GM18909 (cell line): ENCODE data around the gene HK1.
A peak's percentile ranks its signal among the peaks of the same experiment; 100 is the strongest.
"Not testable (repeated sequence)": the region's sequence is repeated elsewhere in the genome, so short reads cannot be mapped to it uniquely, and the experiment has no call there.

Experiments
- ATAC-seq: cut with Tn5 transposase; IDR thresholded peaks from one replicate; pipeline ENCODE4 v1.9.1; 2021; ENCODE audit warnings: mild to moderate bottlenecking; ENCODE audit not compliant: unreplicated experiment, poor library complexity

HK1 gene

DNA sequence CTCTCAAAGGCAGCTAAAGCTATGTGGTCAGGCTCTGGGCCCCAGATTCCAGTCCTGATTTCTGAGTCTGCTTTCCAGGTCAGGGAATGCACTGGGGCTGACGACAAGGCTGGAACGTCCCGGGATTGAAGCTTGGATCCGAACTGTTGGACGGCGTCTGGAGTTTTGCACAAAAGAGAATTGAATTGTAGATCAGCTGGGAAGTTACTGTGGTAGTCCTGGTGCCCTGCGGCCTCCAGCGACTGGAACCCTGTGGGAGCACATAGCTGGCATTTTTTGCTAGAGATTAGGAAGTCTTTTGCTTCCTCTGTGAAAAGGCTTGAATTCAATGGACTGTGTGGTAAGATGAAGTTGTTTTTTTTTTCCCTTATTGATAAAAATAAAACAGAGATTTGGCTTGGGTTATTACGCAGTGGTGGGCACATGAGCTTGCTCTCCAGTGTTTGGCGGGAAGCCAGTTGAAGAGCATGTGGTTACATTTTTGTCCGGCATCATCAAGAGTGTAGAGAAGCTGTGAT lies at the start of gene HK1:
HK1 (plus strand) TSS at position 51 of the 518 bp plus-strand sequence.
- ATAC-seq, result no peak

DNA sequence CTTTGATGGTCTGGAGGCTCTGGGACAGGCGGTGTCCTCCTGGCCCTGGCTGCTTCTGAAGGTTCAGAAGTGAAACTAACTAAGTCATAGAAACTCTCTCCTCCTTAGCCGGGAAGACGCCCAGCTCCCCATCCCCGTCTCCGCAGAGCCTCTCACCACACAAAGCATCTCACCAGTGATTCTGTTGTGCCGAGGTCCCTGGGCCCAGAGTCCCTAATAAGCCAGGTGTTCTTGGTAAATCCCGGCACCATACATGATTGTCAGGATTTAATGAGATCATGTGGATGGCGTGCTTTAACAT lies 48.7 kb upstream of the HK1 start:
- no peak for ATAC-seq

DNA sequence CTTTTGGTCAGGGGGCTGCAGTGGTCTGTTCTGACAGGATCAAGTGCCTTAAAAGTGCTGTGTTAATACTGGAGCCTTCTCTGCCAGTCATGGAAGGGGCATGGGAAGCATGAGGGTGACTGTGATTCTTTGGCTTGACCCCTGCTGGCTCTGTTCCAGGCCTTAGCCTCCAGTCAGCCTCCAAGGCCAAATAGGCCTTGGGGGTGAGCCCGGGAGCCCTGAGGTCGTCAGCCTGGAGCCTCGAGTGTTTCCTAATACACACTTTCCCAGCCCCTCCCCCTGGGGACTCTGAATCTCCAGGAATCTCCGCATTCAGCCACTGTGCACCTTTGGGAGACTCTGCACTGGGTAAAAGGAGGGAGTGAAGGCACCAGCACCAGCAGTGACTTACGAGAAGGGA lies 48.2 kb upstream of the HK1 start:
- no peak for ATAC-seq

DNA sequence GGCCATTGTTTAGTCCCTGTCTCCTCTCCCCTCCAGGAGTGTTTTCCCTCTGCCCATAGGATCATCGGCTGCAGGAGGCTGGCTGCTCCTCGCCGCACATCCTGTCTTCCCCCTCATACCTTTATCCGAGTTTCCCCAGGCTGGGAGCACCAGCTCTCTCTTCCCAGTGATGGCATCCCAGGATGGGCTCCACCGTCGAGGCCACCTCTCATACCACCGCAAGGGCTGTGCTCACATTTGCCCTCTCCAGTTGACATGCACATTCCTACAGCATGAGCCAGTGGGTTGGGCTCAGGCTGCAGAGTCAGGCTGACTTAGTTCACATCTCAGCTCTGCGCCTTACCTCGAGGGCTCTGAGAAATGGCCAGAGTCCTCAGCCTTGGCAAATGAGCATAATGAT lies 46.0 kb upstream of the HK1 start:
- ATAC-seq, result no peak

DNA sequence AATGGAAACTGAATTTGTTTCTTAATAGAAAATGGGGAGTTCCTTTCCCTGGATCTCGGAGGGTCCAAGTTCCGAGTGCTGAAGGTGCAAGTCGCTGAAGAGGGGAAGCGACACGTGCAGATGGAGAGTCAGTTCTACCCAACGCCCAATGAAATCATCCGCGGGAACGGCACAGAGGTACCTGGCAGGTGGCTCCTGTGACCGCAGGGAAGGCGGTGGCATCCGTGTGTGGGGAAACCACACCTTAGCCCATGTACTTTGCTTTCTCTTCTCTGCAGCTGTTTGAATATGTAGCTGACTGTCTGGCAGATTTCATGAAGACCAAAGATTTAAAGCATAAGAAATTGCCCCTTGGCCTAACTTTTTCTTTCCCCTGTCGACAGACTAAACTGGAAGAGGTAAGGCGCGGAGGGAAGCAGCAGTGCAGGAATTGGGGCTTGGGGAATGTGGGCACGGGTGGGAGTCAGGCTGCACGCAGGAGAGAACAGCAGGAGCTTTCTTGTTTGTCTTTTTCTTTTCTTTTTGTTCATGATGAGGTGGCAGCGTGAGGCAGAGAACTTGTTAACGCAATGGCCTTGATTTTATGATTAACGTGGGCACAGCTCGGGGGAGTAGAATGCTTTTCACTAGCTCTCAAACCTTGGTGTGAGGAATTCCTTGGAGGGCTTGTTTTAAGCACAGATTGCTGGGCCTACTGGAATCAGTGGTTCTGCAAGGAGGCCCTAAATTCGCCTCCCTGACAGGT lies 45.4 kb upstream of the HK1 start:
- ATAC-seq, result no peak

DNA sequence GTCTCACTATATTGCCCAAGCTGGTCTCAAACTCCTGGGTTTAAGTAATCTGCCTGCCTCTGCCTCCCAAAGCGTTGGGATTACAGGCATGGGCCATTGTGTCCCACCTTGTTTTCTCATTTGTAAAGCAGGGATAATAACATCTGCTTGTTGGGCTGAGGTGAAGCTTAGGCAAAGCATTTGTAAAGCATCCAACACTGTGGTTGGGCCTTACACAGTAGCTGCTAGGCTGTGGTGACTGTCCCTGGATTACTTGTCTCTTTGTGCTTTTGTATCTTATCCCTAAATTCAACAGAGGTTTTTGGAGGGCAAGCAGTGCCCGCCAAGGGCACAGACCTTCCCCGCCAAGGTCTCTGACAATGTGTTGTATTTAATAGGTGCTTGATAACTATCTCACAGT lies 43.8 kb upstream of the HK1 start:
- ATAC-seq, result no peak

DNA sequence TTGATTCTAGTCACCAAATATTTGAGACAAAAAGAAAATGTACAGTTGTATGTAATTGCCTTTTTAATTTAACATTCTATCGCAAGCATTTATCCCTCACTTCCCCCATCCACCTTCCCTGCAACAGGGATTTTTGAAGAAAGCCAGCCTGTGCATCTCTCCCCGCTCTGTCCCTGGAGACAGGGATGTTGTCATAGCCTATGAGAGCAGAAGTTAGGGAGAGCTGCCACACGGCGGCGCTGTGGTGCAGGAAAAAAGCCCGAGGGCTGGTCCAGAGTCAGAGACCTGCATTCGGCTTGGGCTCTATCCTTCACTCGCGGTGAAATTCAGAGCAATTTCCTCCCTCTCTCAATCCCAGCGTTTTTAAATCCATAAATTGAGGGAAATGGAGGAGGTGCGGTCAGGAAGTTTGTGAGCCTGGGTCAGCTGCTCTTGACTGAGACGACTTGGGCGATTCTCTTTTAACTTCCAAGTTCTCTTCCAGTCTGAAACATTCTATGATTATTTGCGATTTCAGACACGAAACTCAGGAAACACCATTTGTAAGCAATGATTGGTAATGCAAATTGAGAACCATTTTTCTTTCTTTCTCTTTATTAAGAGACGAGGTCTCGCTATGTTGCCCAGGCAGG lies 40.7 kb upstream of the HK1 start:
- ATAC-seq, result peak; percentile 86

DNA sequence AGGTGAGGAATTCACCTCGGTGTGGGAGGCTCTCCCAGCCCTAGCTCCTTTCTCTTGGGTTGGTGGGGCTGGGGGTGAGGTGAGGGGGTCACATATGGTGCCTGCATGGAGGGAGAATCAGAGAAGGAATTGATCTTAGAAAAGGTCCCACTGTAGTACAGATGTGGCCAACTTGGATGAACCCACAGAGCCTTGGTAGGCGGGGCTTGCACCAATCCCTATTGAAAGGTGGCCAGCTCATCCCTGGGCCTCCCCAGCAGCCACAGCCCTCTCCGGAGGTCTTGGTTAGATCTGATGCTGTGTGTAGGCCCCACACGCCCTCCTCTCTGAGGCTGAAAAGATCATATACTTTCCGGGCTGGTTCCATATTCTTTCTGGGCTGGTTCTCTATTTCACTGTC lies 39.2 kb upstream of the HK1 start:
- ATAC-seq, result no peak

DNA sequence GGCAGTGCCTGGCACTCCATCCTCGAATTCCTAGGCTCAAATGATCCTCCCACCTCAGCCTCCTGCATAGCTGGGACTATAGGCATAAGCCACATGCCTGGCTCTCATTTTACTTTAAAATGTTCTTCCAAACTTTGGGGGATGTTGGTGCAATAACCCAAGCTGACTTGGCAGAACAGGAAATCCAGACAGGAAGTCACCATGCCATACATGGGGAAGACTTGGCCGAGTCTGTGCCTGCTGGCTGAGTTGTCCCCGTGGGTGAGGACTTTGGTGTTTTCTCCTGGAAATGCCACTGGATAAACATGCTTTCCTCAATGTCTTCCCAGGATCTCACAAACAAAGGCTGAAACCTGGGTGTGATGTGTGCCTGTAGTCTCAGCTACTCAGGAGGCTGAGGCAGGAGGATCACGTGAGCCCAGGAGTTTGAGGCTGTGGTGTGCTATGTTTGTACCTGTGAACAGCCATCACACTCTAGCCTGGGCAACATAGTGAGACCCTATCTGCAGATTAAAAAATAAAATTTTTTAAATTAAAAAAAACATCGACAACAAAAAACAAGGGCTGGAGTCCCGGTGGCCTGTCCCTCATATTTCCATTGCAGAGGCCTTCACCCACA lies 38.4 kb upstream of the HK1 start:
- ATAC-seq, result no peak

DNA sequence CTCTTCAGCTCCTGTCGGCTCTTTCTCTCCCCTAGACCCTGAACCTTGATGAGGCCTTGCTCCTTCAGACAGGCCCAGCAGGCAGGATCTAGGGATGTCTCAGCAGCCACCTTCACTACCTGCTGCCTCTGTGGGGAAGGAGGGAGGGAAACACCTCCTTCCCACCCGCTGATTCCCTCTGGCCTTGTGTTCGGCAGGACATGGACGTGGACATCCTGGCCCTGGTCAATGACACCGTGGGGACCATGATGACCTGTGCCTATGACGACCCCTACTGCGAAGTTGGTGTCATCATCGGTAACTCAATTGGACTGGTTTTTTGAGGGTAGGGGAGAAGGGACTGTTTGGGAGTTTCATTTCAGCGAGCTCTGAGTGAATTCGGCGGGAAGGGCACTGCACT lies 37.8 kb upstream of the HK1 start:
- no peak for ATAC-seq

DNA sequence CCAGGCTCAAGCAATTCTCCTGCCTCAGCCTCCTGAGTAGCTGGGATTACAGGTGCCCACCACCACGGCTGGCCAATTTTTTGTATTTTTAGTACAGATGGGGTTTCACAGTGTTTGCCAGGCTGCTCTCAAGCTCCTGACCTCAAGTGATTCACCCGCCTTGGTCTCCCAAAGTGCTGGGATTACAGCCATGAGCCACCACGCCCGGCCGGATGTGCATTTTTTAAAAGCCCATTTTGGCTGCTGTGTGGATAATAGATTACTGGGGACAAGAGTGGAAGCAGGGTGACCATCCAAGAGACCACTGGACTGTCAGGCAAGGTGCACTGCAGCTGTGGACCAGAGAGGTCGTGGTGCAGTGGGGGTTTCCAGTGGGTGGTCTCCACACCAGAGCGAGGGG lies 36.7 kb upstream of the HK1 start:
- no peak for ATAC-seq

DNA sequence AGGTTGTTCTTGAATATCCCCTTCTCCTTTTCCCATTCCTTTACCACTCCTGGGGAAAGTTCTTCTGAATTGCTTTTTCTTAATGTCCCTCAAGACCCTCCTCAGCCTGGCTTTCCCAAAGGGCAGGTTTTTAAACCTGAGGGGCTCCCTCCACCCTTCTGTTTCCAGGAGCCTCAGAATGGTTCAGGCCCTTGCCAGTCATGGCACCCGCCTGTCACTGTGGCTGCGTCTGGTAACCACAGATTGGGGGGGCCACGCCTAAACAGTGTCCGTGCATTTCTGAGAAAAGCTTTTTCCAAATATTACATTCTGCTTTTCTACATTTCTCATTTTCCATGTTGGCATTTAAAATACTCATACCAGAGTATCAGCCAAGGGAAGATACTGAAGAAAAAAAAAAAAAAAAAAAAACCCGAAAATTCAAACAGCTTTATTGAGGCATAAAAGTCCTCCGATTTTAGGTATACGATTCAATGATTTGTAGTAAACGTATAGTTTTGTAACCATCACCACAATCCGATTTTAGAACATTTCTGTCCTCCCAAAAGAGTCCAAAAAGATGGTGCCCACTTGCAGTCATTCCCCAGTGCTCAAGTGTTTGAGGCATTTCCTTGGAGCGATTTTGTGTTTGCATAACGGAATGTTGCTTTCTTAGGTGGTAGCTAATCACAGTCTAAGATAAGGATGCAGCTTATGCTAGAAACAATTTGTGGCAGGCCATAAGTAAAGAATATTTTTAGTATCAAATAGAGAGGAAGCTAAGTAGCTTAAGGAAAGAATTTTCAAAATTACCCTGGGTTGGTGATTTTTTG lies 36.0 kb upstream of the HK1 start:
- ATAC-seq, result no peak

DNA sequence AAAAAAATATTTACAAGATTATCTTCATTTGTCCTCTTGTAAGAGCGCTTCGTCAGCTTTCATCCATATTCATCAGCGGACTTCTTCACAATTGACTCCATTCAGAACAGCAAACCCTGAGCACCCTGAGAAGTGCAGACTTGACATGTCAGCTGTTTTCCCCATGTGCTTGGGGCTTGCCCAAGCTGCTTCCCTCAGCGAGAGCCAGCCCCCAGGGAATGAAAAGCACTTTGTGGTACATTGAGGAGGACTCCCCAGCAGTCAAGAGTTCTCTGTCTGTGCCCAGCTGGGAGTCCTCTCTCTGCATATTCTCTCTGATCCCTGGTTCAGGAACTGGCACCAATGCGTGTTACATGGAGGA lies 35.5 kb upstream of the HK1 start:
- ATAC-seq, result no peak

DNA sequence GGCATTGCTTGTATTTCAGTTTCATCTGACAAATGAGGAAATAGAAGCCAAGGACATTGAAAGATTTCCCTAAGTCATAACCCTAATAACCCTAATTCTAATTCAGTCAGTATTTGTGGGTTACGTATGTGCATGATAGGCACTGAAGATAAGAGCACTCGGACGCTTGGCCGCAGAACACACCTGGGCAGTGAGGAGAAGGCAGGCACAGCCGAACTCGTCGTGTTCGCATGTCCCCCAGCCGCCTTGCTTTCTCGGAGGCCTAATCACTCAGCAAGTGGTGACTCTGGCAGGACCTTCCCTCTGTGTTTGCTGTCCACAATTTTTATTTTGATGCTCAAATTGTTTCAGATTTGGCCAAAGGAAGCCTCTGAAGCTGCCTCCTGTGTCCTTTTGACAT lies 34.5 kb upstream of the HK1 start:
- ATAC-seq, result no peak

DNA sequence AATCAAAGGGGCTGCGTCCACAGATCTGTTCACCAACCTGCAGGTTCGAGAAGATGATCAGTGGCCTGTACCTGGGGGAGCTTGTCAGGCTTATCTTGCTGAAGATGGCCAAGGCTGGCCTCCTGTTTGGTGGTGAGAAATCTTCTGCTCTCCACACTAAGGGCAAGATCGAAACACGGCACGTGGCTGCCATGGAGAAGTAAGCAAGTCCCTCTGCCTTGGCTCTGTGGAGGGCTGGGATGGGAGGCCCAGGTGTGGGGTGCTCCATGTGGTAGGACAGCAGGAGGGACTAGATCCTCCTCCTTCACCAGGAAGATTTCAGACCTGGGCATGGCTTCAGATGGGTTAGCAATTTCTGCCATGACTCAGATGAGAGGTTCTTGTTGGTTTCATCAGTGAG lies 32.3 kb upstream of the HK1 start:
- no peak for ATAC-seq

DNA sequence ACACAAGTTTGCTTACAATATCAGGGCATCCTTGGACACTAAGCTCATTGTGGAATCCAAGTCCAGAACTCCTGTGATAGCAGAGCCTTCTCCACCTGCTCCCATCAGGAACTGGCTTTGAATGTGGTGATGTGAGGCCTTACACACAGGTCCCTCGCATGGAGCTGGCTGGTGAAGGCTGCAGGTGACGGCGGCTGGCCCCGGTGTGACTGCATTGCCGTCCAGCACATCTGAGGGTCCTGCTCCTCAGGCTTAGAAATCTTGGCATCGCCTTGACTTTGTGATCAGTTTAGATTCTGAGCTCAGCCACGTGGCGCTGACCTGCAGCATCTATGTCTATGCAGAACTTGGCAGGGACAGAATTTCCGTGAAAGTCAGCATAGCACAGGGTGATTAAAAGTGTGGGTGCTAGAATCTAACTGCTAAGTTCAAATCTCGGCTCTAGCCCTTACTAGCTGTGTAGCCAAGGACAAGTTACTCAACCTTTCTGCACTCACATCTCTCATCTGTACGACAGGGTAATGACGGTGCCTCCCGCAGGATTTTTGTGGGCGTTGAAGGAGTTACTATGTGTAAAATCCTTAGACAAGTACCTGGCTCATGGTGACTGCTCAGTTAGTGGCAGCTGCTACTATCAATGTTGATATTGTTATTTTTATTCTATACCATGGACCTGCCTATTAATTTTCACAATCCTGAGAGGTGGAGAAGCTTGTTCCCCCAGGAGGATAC lies 31.5 kb upstream of the HK1 start:
- no peak for ATAC-seq

DNA sequence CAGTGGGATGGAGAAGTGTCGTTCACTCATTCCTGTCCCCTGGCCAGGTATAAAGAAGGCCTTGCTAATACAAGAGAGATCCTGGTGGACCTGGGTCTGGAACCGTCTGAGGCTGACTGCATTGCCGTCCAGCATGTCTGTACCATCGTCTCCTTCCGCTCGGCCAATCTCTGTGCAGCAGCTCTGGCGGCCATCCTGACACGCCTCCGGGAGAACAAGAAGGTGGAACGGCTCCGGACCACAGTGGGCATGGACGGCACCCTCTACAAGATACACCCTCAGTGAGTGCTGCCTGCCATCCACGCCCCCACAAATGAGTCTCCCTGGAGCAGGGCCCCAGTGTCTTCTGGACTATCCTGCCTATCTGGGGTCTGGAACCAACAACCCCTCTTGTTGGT lies 31.0 kb upstream of the HK1 start:
- ATAC-seq, result no peak

DNA sequence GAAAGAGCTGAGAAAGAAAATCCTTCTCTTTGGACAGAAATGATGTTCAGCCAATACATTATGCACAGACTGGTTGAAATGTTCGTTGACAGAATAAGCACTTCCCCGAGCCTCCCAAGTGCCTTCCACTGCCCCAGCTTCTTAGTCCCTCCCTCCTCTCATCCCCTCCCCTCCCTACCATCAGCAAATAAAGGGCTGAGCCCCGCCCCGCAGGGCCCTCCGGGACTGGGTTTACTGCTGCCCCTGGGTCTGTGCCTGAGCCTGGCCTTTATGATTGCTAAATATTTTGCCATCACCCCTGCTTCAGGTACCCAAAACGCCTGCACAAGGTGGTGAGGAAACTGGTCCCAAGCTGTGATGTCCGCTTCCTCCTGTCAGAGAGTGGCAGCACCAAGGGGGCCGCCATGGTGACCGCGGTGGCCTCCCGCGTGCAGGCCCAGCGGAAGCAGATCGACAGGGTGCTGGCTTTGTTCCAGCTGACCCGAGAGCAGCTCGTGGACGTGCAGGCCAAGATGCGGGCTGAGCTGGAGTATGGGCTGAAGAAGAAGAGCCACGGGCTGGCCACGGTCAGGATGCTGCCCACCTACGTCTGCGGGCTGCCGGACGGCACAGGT lies 30.1 kb upstream of the HK1 start:
- ATAC-seq, result no peak

DNA sequence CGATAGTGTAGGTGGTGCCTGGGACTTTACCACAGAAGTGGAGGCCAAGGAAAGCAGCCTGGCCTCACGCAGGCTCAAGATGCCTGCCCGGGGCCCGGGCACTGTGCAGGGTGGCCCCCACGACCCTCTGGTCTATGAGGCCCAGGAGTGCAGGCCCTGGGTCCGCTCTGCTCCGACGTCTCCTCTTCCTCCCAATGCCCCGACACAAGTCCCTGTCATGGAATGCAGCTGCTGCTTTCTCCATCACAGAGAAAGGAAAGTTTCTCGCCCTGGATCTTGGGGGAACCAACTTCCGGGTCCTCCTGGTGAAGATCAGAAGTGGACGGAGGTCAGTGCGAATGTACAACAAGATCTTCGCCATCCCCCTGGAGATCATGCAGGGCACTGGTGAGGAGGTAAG lies 28.3 kb upstream of the HK1 start:
- no peak for ATAC-seq

DNA sequence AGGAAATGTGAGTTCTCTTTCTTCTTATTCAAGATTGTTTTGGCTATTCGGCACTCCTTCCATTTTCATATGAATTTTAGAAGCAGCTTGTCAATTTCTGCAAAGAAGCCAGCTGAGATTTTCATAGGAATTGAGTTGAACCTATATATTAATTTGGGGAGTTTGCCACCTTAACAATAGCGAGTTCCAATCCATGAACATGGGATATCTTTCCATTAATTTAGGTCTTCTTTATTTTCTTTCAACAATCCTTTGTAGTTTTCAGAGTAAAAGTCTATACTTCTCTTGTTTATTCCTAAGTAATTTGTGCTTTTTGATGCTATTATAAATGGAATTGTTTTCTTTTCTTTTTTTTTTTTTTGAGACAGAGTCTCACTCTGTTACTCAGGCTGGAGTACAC lies 26.9 kb upstream of the HK1 start:
- not testable (repeated sequence) for ATAC-seq
